ENCODE measurements around the gene AP2M1. TPM values are rescaled to one million over a fixed set of nuclear protein-coding genes. Genes with fewer than 3 reads are reported as not detected.

Gene AP2M1
- total and polyA plus RNA-seq, 2 donors (not counting 3 experiments of a cell fraction or from before 2014, with no cell fraction given), result 431 to 602 TPM

- no peak overlapping the region for H3K9ac ChIP-seq (replicated peaks; ENCODE audit: extremely low read depth, insufficient read depth, low read length)
- ChIA-PET POLR2A (no interaction called here), CTCF (interaction anchor here (2.1 kb wide), 1 partner anchor 49 kb away, joined by 7 read pairs; no protein-coding TSS in a partner anchor)
- no TSS peak for BruUV-seq (replicated peaks)
- H3K9me1 ChIP-seq (replicated peaks; ENCODE audit: control insufficient read depth, extremely low read depth, insufficient read depth, low read length), result no peaks in the 10 kb centered on the region
- no peak overlapping the region for H3K27ac ChIP-seq (ENCODE audit: insufficient read depth, low read depth, low read length)
- DNase-seq (ENCODE audit: low read depth, low spot score) (no peak), FAIRE-seq (no peak)
- no peak overlapping the region for H2AFZ ChIP-seq (ENCODE audit: low read depth, low read length)
- peaks cover 39 to 52% of the 10 kb centered on the region in 2 experiments for H3K36me3 ChIP-seq (ENCODE audit: control insufficient read depth in 2 of 2, extremely low read depth in 1 of 2, insufficient read depth in 2 of 2, low read length in 2 of 2)
- H3K4me1 ChIP-seq (ENCODE audit: control insufficient read depth, extremely low read depth, insufficient read depth, low read length), result peaks cover 28% of the 10 kb centered on the region
- peaks cover 41% of the 10 kb centered on the region for H3K79me2 ChIP-seq (ENCODE audit: control insufficient read depth, insufficient read depth, low read length)
- intact Hi-C loops (cut with micrococcal nuclease), result loop anchor here (5.0 kb wide), 1 partner anchor 134 kb away; the partner anchor contains the start of gene EIF4G1
- no peak for TF ChIP-seq EZH2 (IDR thresholded peaks at IDR 0.05; ENCODE audit: borderline replicate concordance, low read depth, low read length, severe bottlenecking)
- TF ChIP-seq POLR2AphosphoS5 (IDR thresholded peaks at IDR 0.05; ENCODE audit: insufficient read depth, low read depth, low read length), result no peak
- TF ChIP-seq CTCF (IDR thresholded peaks at IDR 0.05; ENCODE audit: extremely low read depth in 1 of 2, insufficient read depth in 1 of 2, low read depth in 1 of 2, low read length in 2 of 2), result no peak
- TF ChIP-seq MAX (IDR thresholded peaks at IDR 0.05; ENCODE audit: insufficient read depth, insufficient read length), result no peak
- no peak for TF ChIP-seq POLR2A (IDR thresholded peaks at IDR 0.05; ENCODE audit: low read depth, low read length)
- no peak for TF ChIP-seq FOS (IDR thresholded peaks at IDR 0.05; ENCODE audit: borderline replicate concordance, insufficient read depth, low read length)
- TF ChIP-seq MYC (IDR thresholded peaks at IDR 0.05; ENCODE audit: low read depth, low read length), result no peak
- TF ChIP-seq JUN (IDR thresholded peaks at IDR 0.05; ENCODE audit: borderline replicate concordance, insufficient read depth, insufficient read length, low read depth), result no peak
- TF ChIP-seq GATA2 (IDR thresholded peaks at IDR 0.05; ENCODE audit: insufficient read depth, insufficient read length, low read depth, low read length), result no peak
- no peak overlapping the region for H3K4me2 ChIP-seq (ENCODE audit: insufficient read depth, low read length)
- H3K4me3 ChIP-seq (replicated peaks in 1 of 3; ENCODE audit: insufficient read depth in 1 of 3, low read depth in 1 of 3, low read length in 3 of 3), result no peak overlapping the region
- H3K9me3 ChIP-seq (replicated peaks; ENCODE audit: control insufficient read depth, insufficient read depth, low read length), result no peaks in the 10 kb centered on the region
- no peaks in the 10 kb centered on the region for H4K20me1 ChIP-seq (replicated peaks; ENCODE audit: control insufficient read depth, extremely low read depth, insufficient read depth, low read length)
- H3K27me3 ChIP-seq (ENCODE audit: control insufficient read depth in 2 of 2, insufficient read depth in 2 of 2, low read length in 2 of 2), result no peaks in the 10 kb centered on the region
- dilution Hi-C loops (cut with MboI; ENCODE audit: extremely low pct_ligation_motif_present, low sequenced_read_pairs), result no loop called here
These were observed 4.0 kb downstream of the AP2M1 start for GRCh38 chr3:184178521-184179138.

Data from endothelial cell of umbilical vein (primary cell).